Osteoblast (primary cell): ENCODE data around the gene NR4A1. TPM values are rescaled to one million over a fixed set of nuclear protein-coding genes. Genes with fewer than 3 reads are reported as not detected.

Experiments
- DNase-seq: peaks from one replicate; pipeline ENCODE4 v3.0.0; 2011; ENCODE audit warnings: low spot score, mixed read lengths; ENCODE audit not compliant: insufficient read length; ENCODE audit errors: missing footprints
- H2AFZ ChIP-seq: 2 replicates; pipeline ENCODE4 v1.6.0; 2011; ENCODE audit warnings: mild to moderate bottlenecking, low read length
- H3K27ac ChIP-seq: 2 replicates; pipeline ENCODE4 v1.5.1; 2011; ENCODE audit warnings: mild to moderate bottlenecking, low read depth, low read length, moderate library complexity
- H3K27me3 ChIP-seq: 2 replicates; pipeline ENCODE4 v1.6.0; 2012; ENCODE audit warnings: mild to moderate bottlenecking, control low read depth, inconsistent platforms, low read length, moderate library complexity; ENCODE audit not compliant: insufficient read depth
- H3K36me3 ChIP-seq: 2 replicates; pipeline ENCODE4 v1.5.1; 2011; ENCODE audit warnings: mild to moderate bottlenecking, low read length, control low read depth, moderate library complexity; ENCODE audit not compliant: insufficient read depth
- H3K4me1 ChIP-seq: 2 replicates; pipeline ENCODE4 v1.5.1; 2011; ENCODE audit warnings: mild to moderate bottlenecking, low read length, control low read depth, moderate library complexity; ENCODE audit not compliant: insufficient read depth
- H3K4me2 ChIP-seq: 2 replicates; pipeline ENCODE4 v1.6.0; 2011; ENCODE audit warnings: mild to moderate bottlenecking, low read length; ENCODE audit not compliant: insufficient read depth
- H3K4me3 ChIP-seq: fragments of 200-600 bp; sonication (generic); 3 replicates; pipeline ENCODE4 v1.5.1; 2012; ENCODE audit warnings: mild to moderate bottlenecking, low read length, inconsistent platforms; ENCODE audit not compliant: insufficient read depth
- H3K79me2 ChIP-seq: 2 replicates; pipeline ENCODE4 v1.6.0; 2012; ENCODE audit warnings: mild to moderate bottlenecking, low read length, control low read depth, inconsistent platforms; ENCODE audit not compliant: insufficient read depth
- H3K9me3 ChIP-seq: 2 replicates; pipeline ENCODE4 v1.5.1; 2011; ENCODE audit warnings: low read depth, low read length, control low read depth
- H4K20me1 ChIP-seq: 2 replicates; pipeline ENCODE4 v1.6.0; 2012; ENCODE audit warnings: mild to moderate bottlenecking, low read length, control low read depth; ENCODE audit not compliant: insufficient read depth
- CTCF ChIP-seq: IDR thresholded peaks from 2 replicates; pipeline ENCODE4 v1.5.1; 2011; ENCODE audit warnings: mild to moderate bottlenecking, low read depth, low read length, moderate library complexity; ENCODE audit errors: extremely low read depth
- total RNA-seq: library from RNA; depleted of rRNA; stranded (reverse); fragments of >200 nt; gene quantifications from 2 replicates; pipeline ENCODE4 v1.2.3, GENCODE V29; 2012

The NR4A1 gene
- total RNA-seq, 1 donor, result 3.3 TPM

GRCh38 chr12:52067081-52067374 is 15.8 kb downstream of the NR4A1 start:
- H3K79me2 ChIP-seq, result peaks cover 23% of the 10 kb centered on the region
- peak overlapping the region; percentile 15 for H3K4me2 ChIP-seq
- no peaks in the 10 kb centered on the region for H3K27me3 ChIP-seq
- TF ChIP-seq CTCF, result no peak
- H3K36me3 ChIP-seq, result peaks cover 2% of the 10 kb centered on the region
- DNase-seq, result no peak
- no peaks in the 10 kb centered on the region for H3K9me3 ChIP-seq
- H4K20me1 ChIP-seq, result peaks cover 19% of the 10 kb centered on the region
- peaks cover 48% of the 10 kb centered on the region for H3K4me1 ChIP-seq
- peak overlapping the region; percentile 40 for H2AFZ ChIP-seq
- H3K4me3 ChIP-seq, result no peak overlapping the region
- peak overlapping the region; percentile 55 for H3K27ac ChIP-seq

GRCh38 chr12:52069327-52070184 is 18.3 kb downstream of the NR4A1 start, which contains the start of gene ATG101:
Gene ATG101, plus strand, starts transcription at chr12:52069978. Its CDS starts 3,673 bp downstream, at chr12:52073651.
- Histone ChIP-seq H3K27ac (peak within 1 kb of the TSS; percentile 100), H3K4me2 (peak within 1 kb of the TSS; percentile 88), H3K9me3 (no peaks in the 10 kb centered on the region), H2AFZ (peak within 1 kb of the TSS; percentile 93), H3K4me3 (peak within 1 kb of the TSS; percentile 93), H3K27me3 (no peaks in the 10 kb centered on the region), H3K79me2 (peaks cover 48% of the 10 kb centered on the region), H4K20me1 (peaks cover 43% of the 10 kb centered on the region), H3K4me1 (peaks cover 56% of the 10 kb centered on the region), H3K36me3 (peaks cover 22% of the 10 kb centered on the region)
- TF ChIP-seq CTCF, result peak; percentile 75
- peak; percentile 98 for DNase-seq

- no peaks in the 10 kb centered on the region for H3K27me3 ChIP-seq
- peaks cover 51% of the 10 kb centered on the region for H4K20me1 ChIP-seq
- no peak overlapping the region for H2AFZ ChIP-seq
- H3K79me2 ChIP-seq, result peaks cover 56% of the 10 kb centered on the region
- H3K4me2 ChIP-seq, result peak overlapping the region; percentile 88
- peaks cover 29% of the 10 kb centered on the region for H3K36me3 ChIP-seq
- DNase-seq, result peak; percentile 88
- H3K27ac ChIP-seq, result peak overlapping the region; percentile 100
- no peak for TF ChIP-seq CTCF
- H3K4me3 ChIP-seq, result peak overlapping the region; percentile 93
- no peaks in the 10 kb centered on the region for H3K9me3 ChIP-seq
- peaks cover 58% of the 10 kb centered on the region for H3K4me1 ChIP-seq
Measured at GRCh38 chr12:52070185-52070925, 19.1 kb downstream of the NR4A1 start.
